Uterus (tissue), 2 donors: Measurements from ENCODE around the gene MT1A.

ENCODE experiments used
- CTCF ChIP-seq, 4 experiments: fragments of 200-600 bp in 2 of 4; fragments of 450-650 bp in 2 of 4; sonication (generic) in 2 of 4; IDR thresholded peaks; one replicate each; pipeline ENCODE4 v1.5.1; 2016 to 2019; ENCODE audit warnings: antibody characterized with exemption in 4 of 4, mild to moderate bottlenecking in 2 of 4, moderate library complexity in 1 of 4
- POLR2A ChIP-seq, 2 donors: fragments of 450-650 bp; IDR thresholded peaks; one replicate each; pipeline ENCODE4 v1.6.1; 2016; ENCODE audit warnings: antibody characterized with exemption in 2 of 2, mild to moderate bottlenecking in 1 of 2, moderate library complexity in 1 of 2

- TF ChIP-seq CTCF (IDR thresholded peaks at IDR 0.05), result no peak
- TF ChIP-seq POLR2A (IDR thresholded peaks at IDR 0.05), result no peak
Observed at GRCh38 chr16:56689171-56689570, 50.7 kb downstream of the MT1A start.
